Fibroblast of pulmonary artery (primary cell): Measurements from ENCODE around the gene MUC6.

ENCODE experiments used
- DNase-seq: peaks from one replicate; pipeline ENCODE4 v3.0.0-alpha.2; 2010; ENCODE audit warnings: low read depth
- H3K4me3 ChIP-seq: replicated peaks from 2 replicates; pipeline ENCODE4 v1.5.1; 2011; ENCODE audit warnings: low read depth, mild to moderate bottlenecking, control low read depth, low read length, moderate library complexity
- CTCF ChIP-seq: IDR thresholded peaks from 2 replicates; pipeline ENCODE4 v1.5.1; 2011; ENCODE audit warnings: mild to moderate bottlenecking, control low read depth, low read length, inconsistent platforms; ENCODE audit errors: missing control alignments

The MUC6 gene

GRCh38 chr11:993632-994167 is 42.8 kb downstream of the MUC6 start:
- no peak for TF ChIP-seq CTCF
- H3K4me3 ChIP-seq: no peak overlapping the region
- DNase-seq: no peak

- H3K4me3 ChIP-seq: no peak overlapping the region
- DNase-seq: no peak
- no peak for TF ChIP-seq CTCF
Measured at GRCh38 chr11:992577-992976, 43.9 kb downstream of the MUC6 start.

GRCh38 chr11:991711-992307 is 44.7 kb downstream of the MUC6 start:
- no peak for TF ChIP-seq CTCF
- H3K4me3 ChIP-seq: no peak overlapping the region
- no peak for DNase-seq

GRCh38 chr11:991034-991433 is 45.5 kb downstream of the MUC6 start:
- no peak for DNase-seq
- no peak overlapping the region for H3K4me3 ChIP-seq
- no peak for TF ChIP-seq CTCF

GRCh38 chr11:990101-990500 is 46.4 kb downstream of the MUC6 start:
- DNase-seq: no peak

GRCh38 chr11:987671-988070 is 48.8 kb downstream of the MUC6 start:
- no peak for DNase-seq
- H3K4me3 ChIP-seq: no peak overlapping the region
- no peak for TF ChIP-seq CTCF

More at GRCh38 chr11:990101-990500, 46.4 kb downstream of the MUC6 start:
- TF ChIP-seq CTCF: no peak
- no peak overlapping the region for H3K4me3 ChIP-seq

GRCh38 chr11:986952-987305 is 49.6 kb downstream of the MUC6 start:
- no peak for TF ChIP-seq CTCF
- H3K4me3 ChIP-seq: no peak overlapping the region
- no peak for DNase-seq
